Endothelial cell of umbilical vein (primary cell): ENCODE results near the gene ARHGAP20. TPM values are rescaled to one million over a fixed set of nuclear protein-coding genes. Genes with fewer than 3 reads are reported as not detected.

Experiments used
- BruUV-seq: library from RNA; stranded (reverse); fragments of 400-500 nt; replicated peaks from 2 replicates; lab custom pipeline; 2021; lab: Mats Ljungman, UMichigan
- CTCF ChIA-PET: fragments of 300-600, 350-600 bp; sonication (Branson Sonifier 250); formaldehyde crosslinking; loops from one replicate; lab custom pipeline; 2021; ENCODE audit warnings: antibody characterized with exemption, inconsistent platforms; lab: Charles Lee
- POLR2A ChIA-PET: fragments of 300-600, 350-600 bp; sonication (Branson Sonifier 250); formaldehyde crosslinking; loops from one replicate; lab custom pipeline; 2021; ENCODE audit warnings: antibody characterized with exemption, inconsistent platforms; lab: Charles Lee
- DNase-seq: peaks from one replicate; pipeline ENCODE4 v3.0.0-alpha.2; 2011; ENCODE audit warnings: low read depth, low spot score
- FAIRE-seq: peaks from 2 replicates; lab custom pipeline; 2011; peaks lifted over from hg19 to GRCh38; lab: Jason Lieb, UNC
- H2AFZ ChIP-seq: 2 replicates; pipeline ENCODE4 v1.6.0; 2012; ENCODE audit warnings: low read depth, low read length, control low read depth, inconsistent platforms
- H3K27ac ChIP-seq: 2 replicates; pipeline ENCODE4 v1.5.1; 2011; ENCODE audit warnings: low read depth, mild to moderate bottlenecking, control low read depth, low read length, moderate library complexity; ENCODE audit not compliant: insufficient read depth
- H3K27me3 ChIP-seq, 2 experiments: 2 replicates each; pipeline versions ENCODE4 v1.6.0 to v1.6.1; 2011; ENCODE audit warnings: low read length in 2 of 2, mixed read lengths in 1 of 2; ENCODE audit not compliant: control insufficient read depth in 2 of 2, insufficient read depth in 2 of 2
- H3K36me3 ChIP-seq, 2 experiments: 2 replicates in 1 of 2; 3 replicates in 1 of 2; pipeline ENCODE4 v1.5.1; 2011; ENCODE audit warnings: low read length in 2 of 2, mild to moderate bottlenecking in 1 of 2, moderate library complexity in 1 of 2; ENCODE audit not compliant: control insufficient read depth in 2 of 2, insufficient read depth in 2 of 2; ENCODE audit errors: extremely low read depth in 1 of 2
- H3K4me1 ChIP-seq: 3 replicates; pipeline ENCODE4 v1.5.1; 2011; ENCODE audit warnings: mild to moderate bottlenecking, low read length; ENCODE audit not compliant: control insufficient read depth, insufficient read depth; ENCODE audit errors: extremely low read depth
- H3K4me2 ChIP-seq: 2 replicates; pipeline ENCODE4 v1.6.1; 2011; ENCODE audit warnings: low read length, control low read depth, mixed read lengths; ENCODE audit not compliant: insufficient read depth
- H3K4me3 ChIP-seq, 3 experiments: fragments of 200-600 bp in 1 of 3; sonication (generic), shearing (Covaris generic) in 1 of 3; replicated peaks in 1 of 3; 2 replicates each; pipeline ENCODE4 v1.5.1; 2011 to 2016; ENCODE audit warnings: control low read depth in 3 of 3, low read length in 3 of 3, mild to moderate bottlenecking in 2 of 3, inconsistent platforms in 1 of 3, low read depth in 1 of 3, moderate library complexity in 1 of 3; ENCODE audit not compliant: insufficient read depth in 1 of 3
- H3K79me2 ChIP-seq: 2 replicates; pipeline ENCODE4 v1.6.0; 2012; ENCODE audit warnings: low read length, inconsistent platforms; ENCODE audit not compliant: control insufficient read depth, insufficient read depth
- H3K9ac ChIP-seq: replicated peaks from 2 replicates; pipeline ENCODE3; 2011; ENCODE audit warnings: low read length, control low read depth; ENCODE audit not compliant: insufficient read depth; ENCODE audit errors: extremely low read depth
- H3K9me1 ChIP-seq: replicated peaks from 3 replicates; pipeline ENCODE4 v1.6.0; 2011; ENCODE audit warnings: mild to moderate bottlenecking, low read length; ENCODE audit not compliant: control insufficient read depth, insufficient read depth; ENCODE audit errors: extremely low read depth
- H3K9me3 ChIP-seq: replicated peaks from 2 replicates; pipeline ENCODE4 v1.5.1; 2012; ENCODE audit warnings: low read length, inconsistent platforms; ENCODE audit not compliant: control insufficient read depth, insufficient read depth
- H4K20me1 ChIP-seq: replicated peaks from 2 replicates; pipeline ENCODE3; 2011; ENCODE audit warnings: mild to moderate bottlenecking, low read length; ENCODE audit not compliant: control insufficient read depth, insufficient read depth; ENCODE audit errors: extremely low read depth
- CTCF ChIP-seq, 2 donors: IDR thresholded peaks; 1 replicate in 1 of 2; 2 replicates in 1 of 2; pipeline ENCODE4 v1.5.1; 2011; ENCODE audit warnings: low read length in 2 of 2, mild to moderate bottlenecking in 2 of 2, moderate library complexity in 2 of 2, control low read depth in 1 of 2, inconsistent platforms in 1 of 2, low read depth in 1 of 2; ENCODE audit not compliant: insufficient read depth in 1 of 2; ENCODE audit errors: extremely low read depth in 1 of 2
- EZH2 ChIP-seq: IDR thresholded peaks from 2 replicates; pipeline ENCODE4 v1.6.1; 2012; ENCODE audit warnings: borderline replicate concordance, low read depth, mild to moderate bottlenecking, moderate library complexity, low read length, inconsistent platforms; ENCODE audit not compliant: severe bottlenecking
- FOS ChIP-seq: IDR thresholded peaks from 2 replicates; pipeline ENCODE4 v1.6.1; 2011; ENCODE audit warnings: mild to moderate bottlenecking, low read length, moderate library complexity, borderline replicate concordance; ENCODE audit not compliant: insufficient read depth
- GATA2 ChIP-seq: IDR thresholded peaks from 2 replicates; pipeline ENCODE4 v1.7.0; 2011; ENCODE audit warnings: low read depth, mild to moderate bottlenecking, moderate library complexity, mixed read lengths, low read length; ENCODE audit not compliant: insufficient read length, insufficient read depth
- JUN ChIP-seq: IDR thresholded peaks from 2 replicates; pipeline ENCODE4 v1.6.1; 2011; ENCODE audit warnings: borderline replicate concordance, low read depth; ENCODE audit not compliant: insufficient read length, insufficient read depth
- MAX ChIP-seq: IDR thresholded peaks from 2 replicates; pipeline ENCODE4 v1.6.1; 2011; ENCODE audit not compliant: insufficient read depth, insufficient read length
- MYC ChIP-seq: IDR thresholded peaks from one replicate; pipeline ENCODE4 v1.6.1; 2011; ENCODE audit warnings: mild to moderate bottlenecking, low read depth, low read length
- POLR2A ChIP-seq: IDR thresholded peaks from 2 replicates; pipeline ENCODE4 v1.6.1; 2012; ENCODE audit warnings: low read depth, mild to moderate bottlenecking, control low read depth, low read length
- POLR2AphosphoS5 ChIP-seq: IDR thresholded peaks from 2 replicates; pipeline ENCODE4 v1.6.1; 2012; ENCODE audit warnings: low read depth, mild to moderate bottlenecking, control low read depth, low read length, moderate library complexity; ENCODE audit not compliant: insufficient read depth
- dilution Hi-C: fragments of 300-500 bp; cut with MboI; formaldehyde crosslinking; loops from one replicate; pipeline ENCODE4 v1.15.0; 2019; ENCODE audit warnings: low sequenced_read_pairs; ENCODE audit not compliant: extremely low pct_ligation_motif_present
- intact Hi-C: fragments of 100-400 bp; cut with micrococcal nuclease; formaldehyde crosslinking; loops from one replicate; pipeline ENCODE4 v1.10.0; 2022
- polyA plus RNA-seq, 4 experiments: library from polyadenylated mRNA; depleted of rRNA in 3 of 4; stranded (reverse) in 3 of 4; unstranded in 1 of 4; fragments of >200 nt; gene quantifications; 2 replicates each; pipeline versions ENCODE4 v1.2.1 to v1.2.3, GENCODE V29; 2011 to 2012; ENCODE audit warnings: missing spikeins in 1 of 4
- total RNA-seq: library from RNA; stranded (reverse); gene quantifications from 2 replicates; pipeline ENCODE4 v1.2.3, GENCODE V29; 2021

The ARHGAP20 gene
- total and polyA plus RNA-seq, 2 donors (not counting 3 experiments of a cell fraction or from before 2014, with no cell fraction given), result 0.51 to 1.1 TPM

- Histone ChIP-seq H3K27ac (no peak overlapping the region), H2AFZ (no peak overlapping the region), H3K9ac (no peak overlapping the region), H3K9me3 (no peaks in the 10 kb centered on the region), H4K20me1 (no peaks in the 10 kb centered on the region), H3K4me2 (no peak overlapping the region), H3K9me1 (no peaks in the 10 kb centered on the region), H3K4me3 (no peak overlapping the region), H3K79me2 (no peaks in the 10 kb centered on the region), H3K27me3 (no peaks in the 10 kb centered on the region), H3K36me3 (no peaks in the 10 kb centered on the region), H3K4me1 (no peaks in the 10 kb centered on the region)
- ChIA-PET POLR2A (no interaction called here), CTCF (interaction anchor here (1.4 kb wide), 1 partner anchor 8 kb away, joined by 3 read pairs; no protein-coding TSS in a partner anchor)
- no peak for DNase-seq
- TF ChIP-seq POLR2AphosphoS5 (no peak), MYC (no peak), JUN (no peak), FOS (no peak), MAX (no peak), CTCF (IDR thresholded peaks at IDR 0.05; ENCODE audit: extremely low read depth in 1 of 2, insufficient read depth in 1 of 2, low read depth in 1 of 2, low read length in 2 of 2) (no peak), GATA2 (no peak), POLR2A (no peak), EZH2 (no peak)
- dilution Hi-C loops, result no loop called here
- intact Hi-C loops, result no loop called here
- BruUV-seq, result no TSS peak
- FAIRE-seq, result no peak
Measured at GRCh38 chr11:110629594-110629993, 82.6 kb downstream of the ARHGAP20 start.
